NCI-H187 treated with DMSO at 0.1 percent for 48 hours (cell line): ENCODE results near the gene SELENOI.

Experiments
- DNase-seq: peaks from one replicate; lab custom pipeline; 2025; lab: John Stamatoyannopoulos, UW

SELENOI gene

DNA sequence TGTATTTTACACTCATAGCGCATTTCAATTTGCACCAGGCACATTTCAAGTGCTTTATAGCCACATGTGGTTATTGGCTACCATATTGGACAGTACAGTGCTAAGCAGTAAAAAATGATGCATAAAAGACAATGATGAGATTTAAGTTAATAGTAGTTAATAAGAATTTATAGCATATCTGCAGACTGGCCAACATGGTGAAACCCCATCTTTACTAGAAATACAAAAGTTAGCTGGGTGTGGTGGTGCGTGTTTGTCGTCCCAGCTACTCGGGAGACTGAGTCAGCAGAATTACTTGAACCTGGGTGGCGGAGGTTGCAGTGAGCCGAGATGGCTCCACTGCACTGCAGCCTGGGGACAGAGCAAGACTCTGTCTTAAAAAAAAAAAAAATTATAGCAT is 65.5 kb downstream of the SELENOI start:
- DNase-seq = no peak

DNA sequence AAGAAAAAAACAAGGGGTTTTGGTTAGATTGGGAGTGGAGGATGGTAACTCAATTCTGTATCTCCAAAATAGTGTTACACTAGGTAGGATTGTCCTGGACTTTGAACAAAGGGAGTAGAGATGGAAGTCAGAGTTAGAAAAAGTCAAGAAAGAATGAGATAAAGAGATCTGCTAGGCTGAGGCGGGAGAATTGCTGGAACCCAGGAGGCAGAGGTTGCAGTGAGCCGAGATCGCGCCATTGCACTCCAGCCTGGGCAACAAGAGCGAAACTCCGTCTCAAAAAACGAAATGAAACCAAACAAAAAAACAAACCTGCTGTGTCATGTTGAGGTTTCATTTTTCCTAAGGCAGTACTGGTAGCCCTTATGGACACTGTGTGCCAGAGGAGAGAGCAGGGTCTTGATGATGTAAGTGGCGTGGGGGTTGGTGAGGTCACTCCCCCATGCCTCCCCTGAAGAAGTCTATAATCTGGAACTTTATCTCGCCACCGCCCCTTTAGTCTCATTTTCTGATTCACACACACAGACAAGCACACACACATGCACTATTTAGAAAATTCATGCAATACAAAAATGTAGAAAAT is 66.2 kb downstream of the SELENOI start:
- no peak for DNase-seq

DNA sequence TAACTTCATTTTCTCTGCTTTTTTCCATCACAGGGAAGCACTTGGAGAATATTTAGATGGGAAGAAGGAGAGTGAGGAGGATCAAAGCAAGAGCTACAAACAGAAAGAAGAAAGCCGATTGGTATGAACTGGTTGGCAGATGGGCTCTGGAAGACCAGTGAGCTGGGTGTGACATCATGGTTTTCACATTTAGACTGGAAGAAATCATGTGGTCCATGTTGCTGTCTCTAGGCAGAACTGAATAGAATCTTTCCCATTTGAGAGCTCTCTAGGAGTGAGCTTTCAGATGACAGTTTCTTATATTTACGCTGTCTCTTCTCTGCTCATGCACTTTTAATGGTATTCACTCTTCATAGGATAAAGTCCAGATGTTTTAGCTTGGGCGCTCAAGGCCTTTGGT is 68.4 kb downstream of the SELENOI start:
- no peak for DNase-seq

DNA sequence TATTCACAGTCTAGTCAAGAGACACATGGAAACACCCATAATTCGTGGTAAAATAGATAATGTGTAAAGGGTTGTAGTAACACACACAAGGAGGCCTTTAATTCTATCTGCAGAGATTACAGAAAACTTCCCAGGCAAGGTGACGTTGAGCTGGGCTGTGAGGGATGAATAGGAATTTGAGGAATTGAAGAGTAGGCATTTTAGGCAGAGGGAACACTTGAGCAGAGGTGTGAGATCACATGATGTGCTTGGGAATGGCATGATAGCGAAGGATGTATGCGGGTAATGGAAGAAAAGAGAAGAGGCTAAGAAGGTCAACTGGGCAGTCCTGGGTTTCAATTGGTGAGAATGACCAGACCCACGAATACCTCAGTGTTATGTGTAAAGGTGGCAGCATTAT is 76.0 kb downstream of the SELENOI start:
- DNase-seq = no peak

DNA sequence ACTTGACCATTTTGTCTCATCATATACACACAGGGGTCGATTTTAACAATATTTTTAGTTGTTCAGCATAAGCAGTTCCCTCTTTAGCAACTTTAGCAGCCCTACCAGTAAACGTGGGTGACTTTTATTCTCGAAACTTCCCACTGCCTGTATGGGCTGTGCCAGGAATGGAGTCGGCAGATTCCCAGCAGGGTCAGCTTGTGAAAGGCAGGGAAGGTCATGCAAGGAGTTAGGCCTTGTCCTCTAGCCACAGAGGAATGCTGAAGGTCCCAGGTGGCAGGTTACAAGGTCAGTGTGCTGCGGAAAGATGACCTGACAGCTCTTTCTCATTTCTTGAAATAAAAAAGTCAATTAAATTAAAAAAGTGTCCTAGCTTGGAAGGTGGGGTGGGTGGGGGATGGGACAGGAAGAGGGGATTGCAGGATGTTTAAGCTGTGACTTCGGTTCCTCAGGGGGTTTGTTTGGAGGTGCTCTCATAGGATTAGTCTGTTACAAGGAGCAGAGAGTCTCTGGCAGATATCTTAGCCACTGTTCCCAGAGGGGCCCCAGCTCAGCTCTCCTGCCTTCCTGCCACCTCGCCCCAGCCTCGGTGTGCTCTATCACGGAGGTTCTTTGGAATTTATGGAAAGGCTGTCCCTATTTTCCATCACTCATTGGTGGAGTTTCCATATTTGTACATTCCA is 77.1 kb downstream of the SELENOI start:
- DNase-seq = no peak

DNA sequence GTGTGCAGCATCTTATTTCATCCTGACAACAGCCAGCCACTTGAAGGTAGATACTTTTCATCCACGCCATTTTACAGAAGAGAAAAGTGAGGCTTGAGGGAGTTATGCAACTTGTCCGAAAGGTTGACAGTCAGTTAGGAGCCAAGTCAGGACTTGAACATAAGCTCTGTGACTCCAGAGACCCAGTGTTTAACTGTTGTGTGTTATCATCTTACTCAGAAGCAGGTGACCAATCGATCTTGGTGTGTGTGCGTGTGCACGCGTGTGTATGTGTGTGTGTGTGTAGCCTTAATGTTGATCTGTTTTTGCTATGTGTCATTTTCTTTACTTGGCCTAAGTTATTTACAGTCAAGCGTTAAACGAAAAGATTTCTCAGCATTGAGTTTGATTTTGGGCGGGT is 77.8 kb downstream of the SELENOI start:
- no peak for DNase-seq

DNA sequence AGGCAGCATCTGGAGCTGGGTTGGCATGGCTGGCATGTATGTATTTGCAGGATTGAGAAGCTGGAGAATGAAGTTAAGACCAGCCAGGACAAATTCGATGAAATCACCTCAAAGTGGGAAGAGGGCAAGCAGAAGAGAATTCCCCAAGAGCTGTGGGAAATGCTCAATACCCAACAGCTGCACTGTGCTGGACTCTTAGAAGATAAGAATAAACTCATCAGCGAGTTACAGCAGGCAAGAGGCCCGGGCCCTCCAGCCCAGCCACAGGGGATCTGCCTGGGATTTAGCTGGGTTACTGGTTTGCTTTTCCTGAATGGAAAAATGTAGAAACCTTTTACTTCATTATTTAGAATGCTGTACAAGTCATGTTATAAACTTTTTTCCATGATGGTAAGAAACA is 78.3 kb downstream of the SELENOI start:
- DNase-seq = no peak

DNA sequence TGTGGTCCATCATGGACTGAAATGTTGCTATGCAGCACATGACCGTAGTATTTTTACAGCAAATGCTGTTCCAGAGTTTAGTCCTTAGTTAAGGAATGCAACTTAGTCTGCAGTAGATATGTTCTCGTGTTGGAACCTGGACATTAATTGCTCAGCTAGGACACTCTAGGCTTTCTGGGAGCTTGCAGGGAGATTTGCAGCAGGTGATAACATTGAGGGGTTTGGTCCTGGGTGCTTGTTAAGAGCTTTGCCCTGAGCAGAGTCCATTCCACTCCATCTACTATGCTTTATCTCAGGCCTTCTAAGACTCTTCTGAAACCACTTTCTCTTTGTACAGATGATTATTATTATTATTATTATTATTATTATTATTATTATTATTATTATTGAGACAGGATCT is 82.9 kb downstream of the SELENOI start:
- no peak for DNase-seq

DNA sequence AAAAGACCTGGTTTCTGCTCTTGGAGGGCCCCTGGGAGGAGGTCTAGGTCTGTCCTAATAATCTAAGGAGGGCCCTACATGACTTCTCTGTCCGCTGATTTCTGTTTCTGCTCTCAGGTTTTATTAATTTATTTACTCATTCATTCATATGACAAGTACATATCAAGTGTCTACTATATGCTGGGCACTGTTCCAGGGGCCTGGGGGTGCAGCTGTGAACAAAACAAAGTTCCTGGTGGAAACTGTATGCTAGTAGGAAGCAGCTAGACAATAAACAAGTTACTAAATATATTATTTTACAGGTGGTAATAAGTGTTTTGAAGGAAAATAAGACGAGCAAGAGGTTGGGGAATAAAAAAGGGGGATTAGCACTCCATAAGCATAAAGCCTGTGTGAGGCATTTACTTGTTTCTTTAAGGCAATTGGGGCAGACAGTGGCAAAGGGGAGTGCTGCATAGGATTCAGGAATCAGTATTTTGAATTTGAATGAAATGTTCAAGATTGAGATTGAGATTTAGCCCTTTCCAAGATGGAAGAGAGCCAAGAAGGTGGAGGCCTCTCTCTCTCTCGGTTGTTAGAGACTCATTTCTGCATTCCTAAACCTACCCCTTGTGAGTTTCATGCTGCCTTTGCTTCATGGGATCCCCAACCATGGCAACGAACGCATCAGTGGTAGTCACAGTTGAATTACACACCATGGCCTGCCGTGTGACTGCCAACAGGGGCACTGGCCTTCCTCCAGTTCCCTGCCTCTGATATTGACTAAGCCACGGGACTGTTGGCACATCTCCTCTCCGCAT is 84.0 kb downstream of the SELENOI start:
- DNase-seq = no peak

DNA sequence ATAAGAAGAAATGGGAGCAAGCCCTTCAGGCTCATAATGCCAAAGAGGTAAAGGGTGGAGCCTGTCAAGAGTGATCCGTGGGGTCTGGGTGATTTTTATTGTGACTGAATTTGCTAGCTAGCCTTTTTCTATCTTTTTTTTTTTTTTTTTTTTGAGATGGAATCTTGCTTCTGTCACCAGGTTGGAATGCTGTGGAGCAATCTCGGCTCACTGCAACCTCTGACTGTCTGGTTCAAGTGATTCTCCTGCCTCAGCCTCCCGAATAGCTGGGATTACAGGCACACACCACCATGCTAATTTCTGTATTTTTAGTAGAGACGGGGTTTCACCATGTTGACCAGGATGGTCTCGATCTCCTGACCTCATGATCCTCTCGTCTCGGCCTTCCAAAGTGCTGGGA is 84.9 kb downstream of the SELENOI start:
- no peak for DNase-seq

DNA sequence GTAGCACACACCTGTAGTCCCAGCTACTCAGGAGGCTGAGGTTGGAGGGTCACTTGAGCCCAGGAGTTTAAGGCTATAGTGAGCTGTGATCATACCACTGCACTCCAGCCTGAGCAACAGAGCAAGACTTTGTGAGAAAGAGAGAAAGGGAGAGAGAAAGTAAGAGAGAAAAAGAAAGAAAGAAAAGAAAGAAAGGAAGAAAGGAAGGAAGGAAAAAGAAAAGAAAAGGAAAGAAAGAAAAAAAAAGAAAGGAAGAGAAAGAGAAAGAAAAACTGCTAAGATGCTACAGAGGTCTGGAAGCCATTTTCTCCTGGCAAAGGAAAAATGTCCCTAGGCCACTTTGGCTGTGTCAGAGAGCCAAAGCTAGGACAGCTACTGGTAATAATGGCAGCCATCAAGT is 86.4 kb downstream of the SELENOI start:
- DNase-seq = no peak

DNA sequence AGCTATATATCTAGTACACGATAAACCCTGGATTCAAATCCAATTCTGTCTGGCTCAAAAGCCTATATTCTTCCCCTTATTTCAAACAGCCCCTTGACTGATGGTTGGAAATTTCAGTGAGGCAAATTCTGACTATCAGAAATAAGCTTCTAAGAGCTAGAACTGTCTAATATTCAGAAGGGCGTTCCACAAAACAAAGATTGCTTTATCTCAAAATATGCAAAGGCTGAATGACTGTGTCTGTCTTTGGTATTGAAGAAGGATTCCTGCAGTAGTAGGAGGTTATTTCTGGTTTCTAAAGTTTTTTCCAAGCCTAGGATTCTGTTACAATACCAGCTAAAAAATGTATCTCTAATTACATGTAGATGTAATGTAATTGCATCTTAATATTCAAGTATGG is 86.9 kb downstream of the SELENOI start:
- no peak for DNase-seq

DNA sequence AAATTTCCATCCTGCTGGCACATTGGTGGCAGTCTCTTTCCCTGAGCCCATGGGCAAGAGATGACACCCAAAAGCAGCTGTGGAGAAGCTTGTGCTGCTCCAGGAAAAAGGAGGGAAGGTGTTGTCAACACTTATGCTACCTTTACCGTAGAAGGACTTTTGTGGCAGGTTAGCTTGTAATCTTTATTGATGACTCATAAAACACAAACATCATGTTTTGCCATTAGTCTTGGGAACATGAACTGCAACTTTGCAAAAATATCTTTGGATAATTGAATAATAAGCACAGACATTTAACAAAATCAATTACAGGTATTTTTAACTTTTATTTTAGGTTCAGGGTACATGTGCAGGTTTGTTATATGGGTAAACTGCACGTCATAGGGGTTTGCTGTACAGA is 89.2 kb downstream of the SELENOI start:
- no peak for DNase-seq

DNA sequence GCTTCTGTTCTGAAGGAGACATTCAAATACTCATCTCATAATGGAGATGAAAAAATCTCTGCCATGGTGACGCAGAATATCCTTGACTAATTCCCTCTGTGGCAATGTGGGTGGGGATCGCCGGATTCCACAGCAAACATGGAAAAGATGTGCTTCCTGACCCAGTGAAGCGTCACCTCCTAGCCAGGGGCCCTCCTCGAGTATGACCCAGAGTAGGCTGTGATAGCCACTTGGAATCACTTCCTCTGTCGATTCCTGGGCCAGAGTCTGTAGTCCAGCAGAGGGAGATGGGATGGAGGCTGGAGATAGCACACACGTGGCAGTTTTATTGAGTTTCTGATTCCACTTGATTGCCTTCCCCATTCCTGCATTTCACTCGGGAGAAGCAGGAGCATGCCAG is 92.6 kb downstream of the SELENOI start:
- no peak for DNase-seq

DNA sequence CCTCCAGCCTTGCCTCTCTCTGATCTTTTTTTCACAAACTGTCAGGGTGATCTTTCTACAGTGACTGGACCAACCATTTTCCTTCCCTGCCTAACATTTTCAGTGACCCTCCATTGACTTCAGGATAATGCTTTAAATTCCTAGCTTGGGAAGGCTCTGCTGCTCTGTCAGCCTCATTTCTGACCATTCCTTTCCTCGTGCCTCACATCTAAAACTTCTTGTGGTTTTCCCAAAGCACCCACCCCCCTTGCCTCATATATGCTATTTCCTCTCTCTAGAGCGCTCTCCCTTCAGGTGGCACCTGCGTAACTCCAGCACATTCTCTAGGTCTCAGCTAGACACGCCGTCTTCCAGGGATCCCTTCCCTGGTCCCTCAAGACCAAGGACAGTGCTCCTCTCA is 93.0 kb downstream of the SELENOI start:
- no peak for DNase-seq

DNA sequence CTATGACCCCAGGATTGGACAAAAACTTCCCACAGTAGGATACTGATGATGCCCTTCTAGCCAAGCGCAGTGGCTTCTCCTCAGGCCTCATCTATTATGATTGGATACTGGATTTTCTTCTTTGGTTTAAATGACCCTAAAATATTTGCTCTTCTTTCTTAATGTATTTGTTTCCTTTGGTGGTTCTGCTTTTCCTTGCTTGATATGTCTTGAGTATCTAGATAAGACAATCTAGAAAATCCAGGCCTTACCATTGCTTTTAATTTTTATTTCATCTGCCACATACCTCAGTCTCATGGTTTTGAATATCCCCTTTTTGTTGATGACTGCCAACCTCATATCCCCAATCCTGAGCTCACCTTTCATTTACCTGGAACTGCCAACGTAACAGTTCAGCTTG is 96.4 kb downstream of the SELENOI start:
- no peak for DNase-seq

DNA sequence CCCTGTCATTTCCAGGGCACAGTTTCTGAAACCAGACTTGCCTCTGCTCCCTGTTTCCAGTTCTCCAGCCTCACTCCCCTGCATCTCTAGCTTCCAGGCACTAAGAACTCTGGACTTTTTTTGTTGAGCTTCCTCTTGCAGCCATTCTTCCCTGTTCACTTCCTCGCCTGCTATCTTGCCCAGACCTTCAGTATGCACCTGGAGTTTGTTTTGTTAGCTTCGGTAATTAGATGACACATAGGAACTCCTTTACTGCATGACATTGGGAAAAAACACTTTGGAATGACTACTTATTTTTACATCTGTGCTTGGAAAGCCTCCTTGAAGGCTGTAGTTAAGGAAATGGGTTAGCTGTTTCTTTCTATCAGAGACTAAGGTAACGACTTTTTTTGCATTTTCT is 96.8 kb downstream of the SELENOI start:
- DNase-seq = no peak

DNA sequence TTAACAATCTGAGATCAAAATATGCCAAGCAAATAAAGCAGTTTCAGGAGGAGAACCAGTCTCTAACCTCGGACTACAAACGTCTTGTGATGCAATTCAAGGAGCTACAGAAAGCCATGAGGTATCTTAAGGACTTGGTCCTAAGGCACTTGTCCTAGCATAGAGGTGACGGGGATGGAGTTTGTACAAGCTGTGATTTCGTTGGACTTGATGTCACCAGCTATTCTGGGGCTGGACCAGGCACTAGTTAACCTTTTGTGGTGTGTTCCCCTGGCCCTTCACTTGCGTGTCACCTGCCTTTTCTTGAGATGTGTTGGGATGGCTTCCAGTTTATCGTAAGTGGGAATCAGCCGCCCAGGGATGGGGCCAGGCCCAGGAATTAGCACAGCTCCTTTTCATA is 98.3 kb downstream of the SELENOI start:
- no peak for DNase-seq
